Activated CD4-positive, alpha-beta T cell treated with anti-CD3 and anti-CD28 coated beads, Interleukin-2, amount 50 U/mL, for 48 hours (primary cell): Measurements from ENCODE around the gene GPR26.
"Not testable (repeated sequence)": the region's sequence is repeated elsewhere in the genome, so short reads cannot be mapped to it uniquely, and the experiment has no call there.

Experiments used
- DNase-seq, 2 experiments: peaks; one replicate each; pipeline ENCODE4 v3.0.0-alpha.2; 2020

Gene GPR26

GRCh38 chr10:123717336-123717735 lies 51.2 kb downstream of the GPR26 start:
- DNase-seq = no peak

DNA sequence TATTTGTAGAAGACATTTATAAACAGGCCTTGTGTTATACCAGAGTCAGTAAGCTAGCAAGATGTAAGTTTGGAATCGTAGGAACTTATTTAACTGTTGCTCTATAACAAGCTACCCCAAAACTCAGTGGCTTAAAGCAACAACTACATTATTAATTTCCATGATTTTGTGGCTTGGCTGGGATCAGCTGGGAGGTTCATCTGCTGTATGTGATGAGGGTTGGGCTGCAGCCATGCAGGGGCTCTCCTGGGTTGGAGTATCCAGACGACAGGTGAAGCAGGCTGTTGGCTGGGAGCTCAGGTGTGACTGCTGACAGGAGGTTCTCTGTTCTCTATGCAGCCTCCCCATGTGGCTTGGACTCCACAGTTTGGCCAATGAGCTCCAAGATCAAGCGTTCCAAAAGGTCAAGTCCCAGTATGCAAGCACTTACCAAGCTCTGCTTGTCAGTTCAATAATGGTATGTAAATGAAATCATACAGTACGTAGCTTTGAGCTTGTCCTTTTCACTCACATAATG lies 52.4 kb downstream of the GPR26 start:
- DNase-seq = no peak

DNA sequence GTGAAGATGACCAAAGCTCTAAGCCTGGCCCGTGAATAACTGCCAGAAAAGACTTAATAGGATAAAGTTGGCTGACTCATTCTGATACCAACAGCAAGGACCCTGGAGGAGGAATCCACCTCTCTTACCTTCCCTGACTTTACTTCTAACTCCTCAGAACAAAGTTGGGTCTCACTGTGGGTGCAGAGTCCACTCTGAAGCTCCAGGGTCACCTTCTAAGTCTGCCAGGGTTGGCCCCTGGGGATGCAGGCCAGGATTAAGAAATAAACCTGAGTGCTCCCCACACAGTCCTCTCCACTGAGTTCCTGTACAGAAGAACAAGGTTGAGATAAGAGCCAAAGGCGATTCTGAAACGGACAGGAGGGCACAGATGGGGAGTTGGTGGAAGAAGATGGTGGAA lies 54.4 kb downstream of the GPR26 start:
- no peak for DNase-seq

DNA sequence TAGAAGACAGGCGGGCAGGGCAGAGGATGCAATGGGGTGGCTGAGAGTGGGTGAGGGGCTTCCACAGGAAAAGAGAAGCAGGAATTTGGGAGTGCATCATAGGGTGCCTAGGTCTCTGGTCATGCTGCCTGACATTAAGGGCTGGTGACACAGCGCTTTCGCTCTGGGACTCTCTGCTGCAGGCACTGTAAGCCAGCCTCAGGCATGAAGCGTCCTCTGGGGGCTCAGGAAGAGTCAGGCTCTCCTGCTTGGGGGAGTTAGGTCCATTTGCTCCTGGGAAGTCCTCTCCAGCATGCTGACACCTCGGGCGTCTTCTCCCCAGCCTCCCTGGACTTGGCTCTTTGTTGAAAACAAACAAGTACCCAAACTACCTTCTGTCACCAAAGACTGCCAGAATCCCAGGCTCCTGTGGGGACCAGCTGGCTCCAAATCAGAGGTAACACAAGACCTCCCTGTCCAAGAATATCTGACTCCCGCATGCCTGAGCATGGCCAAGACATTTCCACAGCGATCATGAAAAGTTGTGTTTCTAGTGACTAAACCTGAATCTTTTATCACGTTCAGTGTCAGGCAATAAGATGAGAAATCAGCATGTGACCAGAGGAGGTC lies 55.4 kb downstream of the GPR26 start:
- no peak for DNase-seq

DNA sequence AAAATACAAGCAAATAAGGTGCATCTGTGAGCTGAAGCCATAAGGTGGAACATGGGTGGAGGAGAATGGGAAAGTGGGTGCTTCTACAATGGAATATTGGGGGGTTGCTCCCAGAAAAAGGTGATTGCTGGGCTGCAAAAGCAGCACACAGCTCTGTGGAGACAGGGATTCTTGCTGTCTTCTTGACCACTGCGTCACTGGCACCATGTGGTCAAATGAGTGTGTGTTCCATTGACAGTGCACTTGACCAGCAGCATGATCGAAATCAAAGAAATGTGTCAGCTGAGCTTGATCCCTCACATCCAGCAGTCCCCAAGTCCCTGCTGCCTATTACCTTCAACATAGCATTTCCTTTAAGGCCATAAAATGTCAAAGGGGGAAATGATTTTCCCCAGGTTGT lies 56.2 kb downstream of the GPR26 start:
- no peak for DNase-seq

DNA sequence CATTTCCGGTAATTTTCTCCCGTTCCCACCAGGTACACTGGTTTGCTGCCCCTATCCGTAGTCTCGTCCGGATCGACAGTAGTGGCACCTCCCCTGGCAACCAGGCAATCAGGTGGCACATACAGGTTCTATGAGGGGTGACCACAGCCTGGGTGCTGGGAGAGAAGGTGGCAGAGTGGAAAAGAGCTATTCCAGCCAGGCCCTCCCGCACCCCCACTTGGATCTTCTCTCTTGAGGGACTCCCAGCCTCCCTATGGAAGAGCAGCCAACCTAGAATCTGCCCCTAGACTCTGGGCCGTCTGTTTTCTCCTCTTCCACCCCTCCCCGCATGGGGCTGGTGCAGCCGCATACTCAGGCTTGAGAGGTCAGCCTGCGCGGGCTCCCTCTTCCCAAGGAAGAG lies 58.6 kb downstream of the GPR26 start:
- DNase-seq = no peak

- DNase-seq = no peak
These were observed 60.2 kb downstream of the GPR26 start for GRCh38 chr10:123726381-123726780.

GRCh38 chr10:123726836-123727235 lies 60.7 kb downstream of the GPR26 start:
- no peak for DNase-seq

DNA sequence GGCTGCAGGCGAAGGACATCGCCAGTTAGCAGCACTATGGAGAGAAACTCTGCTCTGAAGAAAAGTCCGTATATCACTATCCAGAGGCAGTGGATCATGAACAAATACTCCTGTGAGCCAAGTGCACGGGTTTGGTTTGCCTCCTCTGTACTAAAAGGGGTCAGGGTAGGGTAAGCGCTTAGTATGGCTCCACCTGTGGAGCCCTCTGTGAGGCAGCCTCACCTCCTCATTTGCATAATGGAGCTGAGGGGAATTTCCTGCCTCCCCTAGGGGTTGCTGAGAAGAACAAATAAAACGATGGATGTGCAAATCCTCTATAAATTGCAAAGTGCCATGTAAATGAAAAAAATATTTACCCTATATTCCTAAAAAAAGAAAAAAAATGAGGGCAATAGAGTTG lies 63.4 kb downstream of the GPR26 start:
- DNase-seq = no peak

DNA sequence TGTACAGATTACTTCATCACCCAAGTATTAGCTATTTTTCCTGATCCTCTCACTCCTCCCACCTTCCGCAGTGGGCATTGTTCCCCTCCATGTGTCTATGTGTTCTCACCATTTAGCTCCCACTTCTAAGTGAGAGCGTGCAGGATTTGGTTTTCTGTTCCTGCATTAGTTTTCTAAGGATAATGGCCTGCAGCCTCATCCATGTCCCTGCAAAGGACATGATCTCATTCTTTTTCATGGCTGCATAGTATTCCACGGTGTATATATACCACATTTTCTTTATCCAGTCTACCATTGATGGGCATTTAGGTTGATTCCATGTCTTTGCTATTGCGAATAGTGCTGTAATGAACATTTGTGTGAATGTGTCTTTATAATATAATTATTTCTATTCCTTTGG lies 70.8 kb downstream of the GPR26 start:
- not testable (repeated sequence) for DNase-seq

DNA sequence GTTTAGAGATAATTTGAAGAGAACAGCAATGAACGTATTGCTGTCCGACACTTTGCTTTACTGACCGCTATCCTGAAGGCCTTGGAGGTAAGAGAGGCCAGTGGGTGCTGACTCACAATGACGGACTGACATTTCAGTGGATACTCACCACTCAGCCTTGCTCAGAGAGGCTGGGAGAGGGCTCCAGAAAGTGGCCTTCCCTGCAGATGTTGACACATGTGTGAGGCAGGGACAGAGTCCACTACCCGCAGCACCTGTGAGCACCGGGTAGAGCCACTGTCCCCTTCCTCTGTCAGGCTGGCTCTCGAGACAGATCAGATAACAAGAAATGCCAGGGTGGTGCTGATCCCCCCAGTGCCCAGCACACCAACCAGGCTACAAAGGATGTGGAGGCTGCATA lies 75.0 kb downstream of the GPR26 start:
- DNase-seq = no peak

DNA sequence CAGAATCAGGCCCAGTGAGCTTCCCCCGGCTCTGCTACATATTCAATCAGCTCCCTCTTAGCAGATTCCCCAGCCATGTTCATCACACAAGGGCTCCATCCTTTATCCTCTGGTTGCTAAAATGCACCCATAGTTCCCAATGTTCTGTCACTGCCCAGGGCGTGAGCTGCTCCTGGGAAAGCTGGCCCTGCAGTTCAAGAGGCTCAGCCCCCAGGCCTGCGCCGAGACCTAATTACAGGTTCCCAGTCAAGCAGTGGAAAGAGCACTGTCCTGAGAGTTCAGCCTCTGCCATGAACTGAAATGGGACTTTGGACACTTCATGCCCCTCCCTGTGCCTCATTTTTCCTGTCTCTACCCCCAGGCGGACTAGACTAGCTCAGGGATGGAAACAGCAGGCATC lies 75.6 kb downstream of the GPR26 start:
- DNase-seq = no peak

DNA sequence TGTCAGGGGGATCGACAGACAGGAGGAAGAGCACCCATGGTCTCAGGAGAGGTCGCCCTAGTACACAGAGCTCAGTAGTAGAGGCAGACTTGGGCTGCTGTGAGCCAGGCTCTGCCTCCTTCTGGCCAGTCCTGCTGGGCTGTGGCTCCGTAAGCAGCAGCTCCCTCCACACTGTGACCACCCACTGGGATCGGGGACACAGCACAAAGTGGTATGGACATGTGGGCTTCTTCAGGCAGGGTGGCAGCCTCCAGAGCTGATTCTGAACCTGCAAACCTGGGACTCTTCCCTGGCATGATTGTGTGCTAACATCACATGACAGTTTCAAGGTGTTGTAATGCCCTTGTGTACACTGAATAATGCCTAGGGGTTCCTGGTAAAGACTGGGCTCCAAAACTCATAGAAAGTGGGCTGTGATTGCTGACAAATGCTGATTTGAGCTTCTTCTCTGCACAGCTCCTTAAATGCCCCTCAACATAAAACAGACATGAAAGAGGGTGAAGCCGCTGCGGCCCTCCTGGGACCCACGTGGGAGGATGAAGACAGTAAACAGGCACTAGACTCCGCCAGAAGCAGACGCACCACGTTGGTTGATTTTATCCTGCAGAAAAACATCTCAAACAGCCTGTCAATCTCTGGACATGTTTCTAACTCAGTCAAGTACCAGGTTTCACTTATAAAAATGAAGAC lies 76.7 kb downstream of the GPR26 start:
- DNase-seq = no peak

DNA sequence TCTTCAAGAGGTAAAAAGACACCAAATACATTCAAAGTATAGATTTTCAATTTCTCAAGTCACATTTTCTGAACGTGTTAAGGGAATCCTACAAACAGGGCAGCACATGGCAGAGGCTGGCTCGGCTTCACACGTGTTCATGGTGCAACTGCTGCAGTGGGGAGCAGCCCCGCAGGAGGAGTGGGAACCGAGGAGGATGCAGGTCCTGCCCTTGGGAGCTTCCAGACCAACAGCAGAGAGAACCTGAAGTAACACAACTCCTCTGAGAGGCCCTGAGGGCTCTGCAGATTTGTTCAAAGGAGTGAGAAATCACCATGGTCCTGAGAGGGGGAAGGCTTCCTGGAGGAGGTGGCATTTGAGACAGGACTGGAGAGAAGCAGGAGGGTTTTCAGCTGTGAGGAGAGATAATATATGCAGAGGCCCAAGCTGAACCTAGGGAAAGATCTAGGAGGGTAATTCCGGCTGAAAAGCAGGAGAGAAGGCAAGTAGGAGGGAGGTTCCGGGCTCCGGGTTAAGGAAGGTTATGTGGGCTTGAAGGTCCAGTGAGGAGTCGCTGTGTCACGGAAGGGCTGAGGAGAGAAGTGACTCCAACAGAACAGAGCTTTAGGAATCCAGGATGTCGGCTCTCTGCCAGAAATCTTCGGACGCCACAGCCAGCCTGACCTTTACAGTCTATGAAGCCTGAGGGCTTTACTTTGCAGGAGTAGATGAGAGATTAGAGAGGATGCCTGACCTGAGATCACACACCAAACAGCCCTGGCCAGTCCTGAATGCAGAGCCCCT lies 77.5 kb downstream of the GPR26 start:
- DNase-seq = no peak

DNA sequence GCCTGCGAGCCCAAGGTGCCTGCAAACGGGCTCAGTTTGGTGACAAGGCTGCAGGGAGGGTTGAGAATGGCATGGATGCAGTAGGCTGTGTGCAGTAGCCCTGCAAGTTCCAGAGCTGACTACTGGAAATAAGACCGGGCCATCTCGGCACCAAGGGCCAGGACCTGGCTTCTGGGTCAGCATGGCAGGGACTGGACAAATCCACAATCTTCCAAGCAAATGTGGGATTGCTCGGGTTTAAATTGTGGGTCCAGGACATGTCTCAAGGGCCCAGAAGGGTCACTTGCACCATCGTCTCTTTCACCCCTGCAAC lies 78.0 kb downstream of the GPR26 start:
- no peak for DNase-seq
